Measurements from ENCODE around the gene BRINP3.

- TF ChIP-seq CTCF (IDR thresholded peaks at IDR 0.05) (no peak), POLR2A (IDR thresholded peaks at IDR 0.05) (no peak), EP300 (IDR thresholded peaks at IDR 0.05) (no peak)
Observed at GRCh38 chr1:190478149-190479049, 735 bp upstream of the BRINP3 start.

Data from upper lobe of left lung (tissue), 4 donors.